Measurements from ENCODE around the gene PFKFB2.

DNA sequence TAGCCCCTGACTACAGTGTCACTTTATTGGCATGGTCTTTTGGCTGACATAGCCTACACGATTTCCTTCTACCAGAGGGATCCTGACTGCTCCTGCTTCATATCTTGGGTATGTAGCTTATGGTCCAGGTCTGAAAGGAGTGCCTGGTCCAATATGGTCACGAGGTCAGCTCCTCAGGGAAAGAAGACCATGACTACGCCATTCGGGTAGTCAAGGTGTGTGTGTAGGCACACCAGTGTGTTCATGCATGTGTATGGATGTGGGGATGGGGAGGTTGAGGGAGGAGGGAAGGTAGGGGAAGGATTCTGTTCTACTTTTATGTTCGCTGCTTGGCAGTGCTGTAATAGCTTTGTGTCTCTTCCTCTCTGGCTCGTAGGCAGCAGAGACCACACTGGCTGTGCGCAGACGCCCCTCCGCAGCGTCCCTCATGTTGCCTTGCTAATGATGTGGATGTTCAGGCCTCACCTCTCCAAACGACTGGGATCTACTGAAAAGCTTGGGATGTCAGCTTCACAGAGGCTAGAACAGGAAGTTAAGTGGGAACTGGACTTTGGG is 25.6 kb downstream of the PFKFB2 start:
- TF ChIP-seq CTCF (IDR thresholded peaks at IDR 0.05; ENCODE audit: low read depth, low read length, poor library complexity, severe bottlenecking) (no peak), EZH2phosphoT487 (IDR thresholded peaks at IDR 0.05; ENCODE audit: borderline replicate concordance, low read length) (no peak)

All from DOHH2 (cell line).